Stimulated activated CD4-positive, alpha-beta T cell treated with anti-CD3 and anti-CD28 coated beads, TNF-alpha, amount 100 ng/mL, for 1 hour (primary cell): ENCODE measurements around the gene ACAA2.
"Not testable (repeated sequence)": the region's sequence is repeated elsewhere in the genome, so short reads cannot be mapped to it uniquely, and the experiment has no call there.

ENCODE experiments used
- DNase-seq, 3 donors: peaks; one replicate each; pipeline ENCODE4 v3.0.0-alpha.2; 2020; ENCODE audit warnings: low read depth in 3 of 3, low spot score in 1 of 3

Gene ACAA2

GRCh38 chr18:49813069-49813318 lies 339 bp downstream of the ACAA2 start:
- no peak for DNase-seq

GRCh38 chr18:49812286-49813068 lies 856 bp downstream of the ACAA2 start:
- no peak for DNase-seq

- no peak for DNase-seq
These were observed 2.0 kb downstream of the ACAA2 start for GRCh38 chr18:49811151-49811938.

- DNase-seq, result not testable (repeated sequence)
These were observed 4.7 kb downstream of the ACAA2 start for GRCh38 chr18:49808553-49809191.

- DNase-seq, result no peak
These were observed 9.2 kb downstream of the ACAA2 start for GRCh38 chr18:49804096-49804495.

GRCh38 chr18:49802623-49803022 lies 10.7 kb downstream of the ACAA2 start:
- no peak for DNase-seq

- DNase-seq, result not testable (repeated sequence)
These were observed 12.8 kb downstream of the ACAA2 start for GRCh38 chr18:49800491-49800890.

GRCh38 chr18:49799806-49800205 lies 13.5 kb downstream of the ACAA2 start:
- DNase-seq, result not testable (repeated sequence)

- no peak for DNase-seq
These were observed 15.3 kb downstream of the ACAA2 start for GRCh38 chr18:49798001-49798400.

GRCh38 chr18:49795612-49796552 lies 17.5 kb downstream of the ACAA2 start:
- DNase-seq, result no peak

GRCh38 chr18:49794743-49795142 lies 18.6 kb downstream of the ACAA2 start:
- no peak for DNase-seq

- DNase-seq, result not testable (repeated sequence)
These were observed 23.7 kb downstream of the ACAA2 start for GRCh38 chr18:49789560-49790134.

GRCh38 chr18:49788327-49788898 lies 24.9 kb downstream of the ACAA2 start:
- no peak for DNase-seq

- no peak for DNase-seq
These were observed 27.2 kb downstream of the ACAA2 start for GRCh38 chr18:49786019-49786720.

GRCh38 chr18:49784427-49785185 lies 28.7 kb downstream of the ACAA2 start:
- DNase-seq, result no peak

- DNase-seq, result not testable (repeated sequence)
These were observed 29.7 kb downstream of the ACAA2 start for GRCh38 chr18:49783631-49784030.

GRCh38 chr18:49778826-49779465 lies 34.4 kb downstream of the ACAA2 start:
- no peak for DNase-seq

- no peak for DNase-seq
These were observed 44.1 kb downstream of the ACAA2 start for GRCh38 chr18:49769047-49769728.
